Heart left ventricle (tissue), 16 donors: ENCODE measurements around the gene ZNF331. TPM values are rescaled to one million over a fixed set of nuclear protein-coding genes. Genes with fewer than 3 reads are reported as not detected.

Source experiments
- ATAC-seq, 4 donors: fragments of 200-7000 bp; cut with Tn5 transposase; one replicate each; pipeline ENCODE4 v1.9.1; 2020 to 2022; ENCODE audit warnings: moderate library complexity in 4 of 4, mild to moderate bottlenecking in 3 of 4, moderate number of reproducible peaks in 1 of 4
- DNase-seq, 5 donors: peaks; one replicate each; pipeline ENCODE4 v3.0.0-alpha.2; 2020
- H3K27ac ChIP-seq, 12 donors: fragments of 200-600 bp; sonication (generic) in 4 of 12; one replicate each; pipeline versions ENCODE4 v1.5.0 to v1.8.0; 2016 to 2022; ENCODE audit warnings: mild to moderate bottlenecking in 2 of 12
- H3K27me3 ChIP-seq, 9 donors: fragments of 200-600 bp; sonication (generic) in 2 of 9; one replicate each; pipeline versions ENCODE4 v1.5.1 to v1.8.0; 2016 to 2022; ENCODE audit warnings: mild to moderate bottlenecking in 3 of 9
- H3K36me3 ChIP-seq, 9 donors: fragments of 200-600 bp; sonication (generic) in 2 of 9; one replicate each; pipeline versions ENCODE4 v1.5.0 to v1.8.0; 2018 to 2022; ENCODE audit warnings: mild to moderate bottlenecking in 2 of 9
- H3K4me1 ChIP-seq, 12 donors: fragments of 200-600 bp; sonication (generic) in 4 of 12; one replicate each; pipeline versions ENCODE4 v1.5.0 to v1.8.0; 2016 to 2022; ENCODE audit warnings: mild to moderate bottlenecking in 3 of 12
- H3K4me3 ChIP-seq, 12 donors: fragments of 200-600 bp; sonication (generic) in 4 of 12; one replicate each; pipeline versions ENCODE4 v1.5.0 to v1.8.0; 2017 to 2022; ENCODE audit warnings: mild to moderate bottlenecking in 9 of 12, moderate library complexity in 4 of 12
- H3K9me3 ChIP-seq, 12 donors: fragments of 200-600 bp; sonication (generic) in 4 of 12; one replicate each; pipeline versions ENCODE4 v1.5.0 to v1.8.0; 2016 to 2022; ENCODE audit warnings: mild to moderate bottlenecking in 1 of 12
- CTCF ChIP-seq, 12 donors: fragments of 200-600 bp; sonication (generic) in 4 of 12; IDR thresholded peaks; one replicate each; pipeline versions ENCODE4 v1.5.0 to v1.8.0; 2018 to 2022; ENCODE audit warnings: antibody characterized with exemption in 12 of 12, mild to moderate bottlenecking in 5 of 12
- POLR2A ChIP-seq, 2 donors: fragments of 450-650 bp; IDR thresholded peaks; one replicate each; pipeline ENCODE4 v1.6.1; 2017; ENCODE audit warnings: antibody characterized with exemption in 2 of 2, mild to moderate bottlenecking in 2 of 2, moderate library complexity in 2 of 2
- WGBS, 4 donors: extraction: QIAGEN DNeasy Blood & Tissue Kit in 2 of 4; methylation state at CpG; one replicate each; pipeline versions ENCODE4 v1.1.5 to v1.1.7; 2013 to 2018; 5-methylcytosine and 5-hydroxymethylcytosine counted together
- intact Hi-C, 10 donors: fragments of 100-400 bp; cut with DNase I; formaldehyde crosslinking; loops; one replicate each; pipeline versions ENCODE4 v1.11.1 to v1.14.2; 2022
- polyA plus RNA-seq, 2 donors: library from polyadenylated mRNA; stranded (reverse); fragments of 200-250 nt; gene quantifications; one replicate each; pipeline ENCODE4 v1.2.3, GENCODE V29; 2013
- total RNA-seq, 9 donors: library from RNA; depleted of rRNA in 2 of 9; stranded (reverse); fragments of >200 nt in 2 of 9; fragmentation: NEBNext Ultra II Directional in 3 of 9; extraction: Animal tissue kit (Norgen Biotek cat#: 25700) in 3 of 9; gene quantifications; one replicate each; pipeline versions ENCODE4 v1.1.0 to v1.2.4, GENCODE V29; 2016 to 2023
- donor health status: ischemic (EF 13 %, LVEDD 7.1; RV severe dilation, severe dysfunction).
- donor health status: healthy with polysubstance abuse.
- donor health status: DM: no; HTN: yes; CAD: no.
- donor health status: DM: no; HTN: no; CAD: no.
- donor health status: ischemic (EF 25% LVEDD 6.9; RV normal size, moderate dysfunction).
- donor health status: ischemic (EF 25% LVEDD 5.7; RV mildly dilated, moderate dysfunction).
- donor health status: healthy.
- donor health status: DM: yes; HTN: yes; CAD: no.
- donor health status: ischemic (EF 35%, LVEDD 5.7; RV mildly dilated, moderate dysfunction).
- donor health status: nonischemic (EF 11% LVEDD 7.7; RV severe dilation, severe dysfunction).
- donor health status: DM: yes; HTN: yes; CAD: no.
- donor health status: PGD.
- donor health status: ischemic (EF 29% LVEDD 5.4; RV normal size, mild dysfunction).
- donor health status: nonischemic (EF 23%, LVEDD 6.1; RV moderate dilation, normal function).

The ZNF331 gene
- total and polyA plus RNA-seq, 11 donors, result 7.6 to 25.8 (median 10.1) TPM

GRCh38 chr19:53586277-53586691 is 48.3 kb downstream of the ZNF331 start:
- 93 to 95% (median 95%) methylated on average over 6 of the region's 6 CpGs for WGBS, 4 donors
- Histone ChIP-seq H3K4me3 (no peak overlapping the region), H3K27ac (no peak overlapping the region), H3K9me3 (peaks cover 0 to 2% (median 0%) of the 10 kb centered on the region in 12 donors), H3K27me3 (no peaks in the 10 kb centered on the region), H3K36me3 (no peaks in the 10 kb centered on the region), H3K4me1 (no peaks in the 10 kb centered on the region)
- TF ChIP-seq POLR2A (IDR thresholded peaks at IDR 0.05) (no peak), CTCF (IDR thresholded peaks at IDR 0.05) (no peak)
- DNase-seq (no peak), ATAC-seq (no peak)
- intact Hi-C loops, result no loop called here

GRCh38 chr19:53594811-53595509 is 57.0 kb downstream of the ZNF331 start:
- Histone ChIP-seq H3K4me1 (peaks cover 0 to 4% (median 0%) of the 10 kb centered on the region in 12 donors), H3K9me3 (no peaks in the 10 kb centered on the region), H3K4me3 (no peak overlapping the region), H3K36me3 (no peaks in the 10 kb centered on the region), H3K27me3 (no peaks in the 10 kb centered on the region), H3K27ac (no peak overlapping the region)
- WGBS, 4 donors, result 51 to 61% (median 55%) methylated on average over 13 to 14 of the region's 14 CpGs
- no peak for DNase-seq
- intact Hi-C loops, result loop anchor here in 5 of 10 donors (5.0 to 10.0 kb wide), 3 partner anchors 147 to 152 kb away; no protein-coding TSS in a partner anchor
- no peak for TF ChIP-seq POLR2A (IDR thresholded peaks at IDR 0.05)
- no peak for TF ChIP-seq CTCF (IDR thresholded peaks at IDR 0.05)
- no peak for ATAC-seq

GRCh38 chr19:53595510-53595867 is 57.5 kb downstream of the ZNF331 start:
- no peak for TF ChIP-seq CTCF (IDR thresholded peaks at IDR 0.05)
- no peak for TF ChIP-seq POLR2A (IDR thresholded peaks at IDR 0.05)
- Histone ChIP-seq H3K36me3 (no peaks in the 10 kb centered on the region), H3K27ac (no peak overlapping the region), H3K27me3 (no peaks in the 10 kb centered on the region), H3K4me3 (no peak overlapping the region), H3K9me3 (no peaks in the 10 kb centered on the region), H3K4me1 (peaks cover 0 to 4% (median 0%) of the 10 kb centered on the region in 12 donors)
- 67 to 73% (median 68%) methylated on average over 6 to 9 of the region's 9 CpGs for WGBS, 4 donors
- DNase-seq (no peak), ATAC-seq (no peak)
- intact Hi-C loops, result loop anchor here in 2 of 10 donors (10.0 kb wide), 1 partner anchor 149 kb away; no protein-coding TSS in a partner anchor

- intact Hi-C loops, result loop anchor here in 2 of 10 donors (10.0 kb wide), 1 partner anchor 149 kb away; no protein-coding TSS in a partner anchor
- TF ChIP-seq CTCF (IDR thresholded peaks at IDR 0.05) (no peak), POLR2A (IDR thresholded peaks at IDR 0.05) (no peak)
- H3K9me3 ChIP-seq, result no peaks in the 10 kb centered on the region
- no peak for DNase-seq
- WGBS, 4 donors, result 64 to 80% (median 69%) methylated on average over 8 to 9 of the region's 9 CpGs
- H3K27me3 ChIP-seq, result no peaks in the 10 kb centered on the region
- no peak overlapping the region for H3K27ac ChIP-seq
- no peaks in the 10 kb centered on the region for H3K36me3 ChIP-seq
- peaks cover 0 to 4% (median 0%) of the 10 kb centered on the region in 12 donors for H3K4me1 ChIP-seq
- H3K4me3 ChIP-seq, result no peak overlapping the region
- ATAC-seq, result no peak
Observed at GRCh38 chr19:53596056-53596455, 58.1 kb downstream of the ZNF331 start.
